ENCODE data around the gene RB1. TPM values are rescaled to one million over a fixed set of nuclear protein-coding genes. Genes with fewer than 3 reads are reported as not detected.

The RB1 gene
- total RNA-seq, 1 donor from 2014 or later = 36.2 TPM

GRCh38 chr13:48431431-48431830 is 127.9 kb downstream of the RB1 start:
- Mint-ChIP-seq H3K4me3 (ENCODE audit: unreplicated experiment) (no peak overlapping the region), H3K4me1 (ENCODE audit: unreplicated experiment) (peaks cover 19% of the 10 kb centered on the region), H3K27me3 (ENCODE audit: unreplicated experiment) (no peaks in the 10 kb centered on the region), H3K9me3 (ENCODE audit: unreplicated experiment) (peaks cover 3% of the 10 kb centered on the region), H3K36me3 (ENCODE audit: low read depth, unreplicated experiment) (peaks cover 6% of the 10 kb centered on the region), H3K27ac (ENCODE audit: unreplicated experiment) (peak overlapping the region; percentile 68)
- no peak for TF ChIP-seq CTCF (IDR thresholded peaks at IDR 0.05; ENCODE audit: unreplicated experiment)
- no peak for DNase-seq (ENCODE audit: low spot score)

- Mint-ChIP-seq H3K27me3 (ENCODE audit: unreplicated experiment) (no peaks in the 10 kb centered on the region), H3K4me1 (ENCODE audit: unreplicated experiment) (peaks cover 17% of the 10 kb centered on the region), H3K4me3 (ENCODE audit: unreplicated experiment) (no peak overlapping the region), H3K27ac (ENCODE audit: unreplicated experiment) (peak overlapping the region; percentile 68), H3K9me3 (ENCODE audit: unreplicated experiment) (no peaks in the 10 kb centered on the region), H3K36me3 (ENCODE audit: low read depth, unreplicated experiment) (no peaks in the 10 kb centered on the region)
- no peak for TF ChIP-seq CTCF (IDR thresholded peaks at IDR 0.05; ENCODE audit: unreplicated experiment)
- DNase-seq (ENCODE audit: low spot score) = no peak
These were observed 128.6 kb downstream of the RB1 start for GRCh38 chr13:48431987-48432615.

GRCh38 chr13:48434200-48434599 is 130.6 kb downstream of the RB1 start:
- no peak overlapping the region for H3K4me3 Mint-ChIP-seq (ENCODE audit: unreplicated experiment)
- no peaks in the 10 kb centered on the region for H3K36me3 Mint-ChIP-seq (ENCODE audit: low read depth, unreplicated experiment)
- no peak overlapping the region for H3K27ac Mint-ChIP-seq (ENCODE audit: unreplicated experiment)
- peaks cover 17% of the 10 kb centered on the region for H3K4me1 Mint-ChIP-seq (ENCODE audit: unreplicated experiment)
- H3K27me3 Mint-ChIP-seq (ENCODE audit: unreplicated experiment) = no peaks in the 10 kb centered on the region
- DNase-seq (ENCODE audit: low spot score) = no peak
- no peaks in the 10 kb centered on the region for H3K9me3 Mint-ChIP-seq (ENCODE audit: unreplicated experiment)
- TF ChIP-seq CTCF (IDR thresholded peaks at IDR 0.05; ENCODE audit: unreplicated experiment) = no peak

- H3K4me1 Mint-ChIP-seq (ENCODE audit: unreplicated experiment) = peaks cover 15% of the 10 kb centered on the region
- H3K27ac Mint-ChIP-seq (ENCODE audit: unreplicated experiment) = no peak overlapping the region
- TF ChIP-seq CTCF (IDR thresholded peaks at IDR 0.05; ENCODE audit: unreplicated experiment) = no peak
- no peaks in the 10 kb centered on the region for H3K27me3 Mint-ChIP-seq (ENCODE audit: unreplicated experiment)
- no peaks in the 10 kb centered on the region for H3K9me3 Mint-ChIP-seq (ENCODE audit: unreplicated experiment)
- no peak for DNase-seq (ENCODE audit: low spot score)
- H3K36me3 Mint-ChIP-seq (ENCODE audit: low read depth, unreplicated experiment) = no peaks in the 10 kb centered on the region
- no peak overlapping the region for H3K4me3 Mint-ChIP-seq (ENCODE audit: unreplicated experiment)
These were observed 133.2 kb downstream of the RB1 start for GRCh38 chr13:48436661-48437288.

GRCh38 chr13:48437371-48437770 is 133.8 kb downstream of the RB1 start:
- Mint-ChIP-seq H3K4me3 (ENCODE audit: unreplicated experiment) (no peak overlapping the region), H3K36me3 (ENCODE audit: low read depth, unreplicated experiment) (no peaks in the 10 kb centered on the region), H3K9me3 (ENCODE audit: unreplicated experiment) (no peaks in the 10 kb centered on the region), H3K27me3 (ENCODE audit: unreplicated experiment) (no peaks in the 10 kb centered on the region), H3K27ac (ENCODE audit: unreplicated experiment) (no peak overlapping the region), H3K4me1 (ENCODE audit: unreplicated experiment) (peaks cover 9% of the 10 kb centered on the region)
- no peak for TF ChIP-seq CTCF (IDR thresholded peaks at IDR 0.05; ENCODE audit: unreplicated experiment)
- no peak for DNase-seq (ENCODE audit: low spot score)

All from endothelial cell (in vitro differentiated cells).